Natural killer cell (primary cell): ENCODE data around the gene OR9Q1. TPM values are rescaled to one million over a fixed set of nuclear protein-coding genes. Genes with fewer than 3 reads are reported as not detected.
"Not testable (repeated sequence)": the region's sequence is repeated elsewhere in the genome, so short reads cannot be mapped to it uniquely, and the experiment has no call there.

Experiments used
- ATAC-seq, 3 donors: fragments of 150-1000 bp in 2 of 3; fragments of 200-7000 bp in 1 of 3; cut with Tn5 transposase; 1 replicate in 1 of 3; 2 replicates in 2 of 3; pipeline ENCODE4 v1.10.0; 2021; ENCODE audit warnings: mild to moderate bottlenecking in 2 of 3, moderate library complexity in 2 of 3
- DNase-seq, 2 donors: peaks; one replicate each; pipeline versions ENCODE4 v3.0.0 to v3.0.0-alpha.2; 2013 to 2021; ENCODE audit warnings: mixed read lengths in 1 of 2
- H3K27ac ChIP-seq: one replicate; pipeline ENCODE4 v1.5.1; 2013; ENCODE audit warnings: mild to moderate bottlenecking, low read length
- H3K27me3 ChIP-seq: one replicate; pipeline ENCODE4 v1.6.1; 2013; ENCODE audit warnings: low read length; ENCODE audit not compliant: control insufficient read depth, insufficient read depth
- H3K36me3 ChIP-seq: one replicate; pipeline ENCODE4 v1.6.1; 2013; ENCODE audit warnings: low read length; ENCODE audit not compliant: control insufficient read depth, insufficient read depth
- H3K4me1 ChIP-seq: one replicate; pipeline ENCODE4 v1.6.1; 2013; ENCODE audit warnings: low read length; ENCODE audit not compliant: control insufficient read depth, insufficient read depth
- H3K4me3 ChIP-seq: one replicate; pipeline ENCODE4 v1.5.1; 2013; ENCODE audit warnings: low read length
- H3K9me3 ChIP-seq: one replicate; pipeline ENCODE4 v1.6.1; 2013; ENCODE audit warnings: low read length; ENCODE audit not compliant: control insufficient read depth, insufficient read depth
- H3K27ac Mint-ChIP-seq, 2 donors: one replicate each; pipeline ENCODE4 v1.8.0; 2022; ENCODE audit warnings: mild to moderate bottlenecking in 2 of 2, mixed read lengths in 2 of 2, moderate library complexity in 1 of 2
- H3K27me3 Mint-ChIP-seq, 2 donors: one replicate each; pipeline ENCODE4 v1.8.0; 2022; ENCODE audit warnings: low read depth in 2 of 2, mixed read lengths in 2 of 2
- H3K36me3 Mint-ChIP-seq: one replicate; pipeline ENCODE4 v1.8.0; 2022; ENCODE audit warnings: mixed read lengths
- H3K4me1 Mint-ChIP-seq, 2 donors: one replicate each; pipeline ENCODE4 v1.8.0; 2022; ENCODE audit warnings: mixed read lengths in 2 of 2
- H3K4me3 Mint-ChIP-seq: one replicate; pipeline ENCODE4 v1.8.0; 2022; ENCODE audit warnings: mild to moderate bottlenecking, moderate library complexity, mixed read lengths
- H3K9me3 Mint-ChIP-seq, 2 donors: one replicate each; pipeline ENCODE4 v1.8.0; 2022; ENCODE audit warnings: mixed read lengths in 2 of 2
- WGBS: methylation state at CpG from one replicate; pipeline ENCODE4 v1.1.7; 2013; ENCODE audit warnings: missing lambda C conversion rate; ENCODE audit not compliant: insufficient coverage; 5-methylcytosine and 5-hydroxymethylcytosine counted together
- intact Hi-C: fragments of 100-400 bp; cut with micrococcal nuclease; formaldehyde crosslinking; loops from one replicate; pipeline ENCODE4 v1.14.2; 2022
- total RNA-seq, 4 donors: library from RNA; stranded (reverse); fragments of 120-200 nt in 1 of 4; gene quantifications; one replicate each; pipeline versions ENCODE4 v1.2.3 to v1.2.4, GENCODE V29; 2013 to 2022
- TF ChIP-seq, protein P1 (sequence below): fragments of 200-600 bp; IDR thresholded peaks from one replicate; pipeline ENCODE4 v1.8.0; 2022; ENCODE audit warnings: antibody characterized with exemption

OR9Q1 gene
- total RNA-seq, 3 donors from 2014 or later (not counting 1 experiment from before 2014, with no cell fraction given): not detected

DNA sequence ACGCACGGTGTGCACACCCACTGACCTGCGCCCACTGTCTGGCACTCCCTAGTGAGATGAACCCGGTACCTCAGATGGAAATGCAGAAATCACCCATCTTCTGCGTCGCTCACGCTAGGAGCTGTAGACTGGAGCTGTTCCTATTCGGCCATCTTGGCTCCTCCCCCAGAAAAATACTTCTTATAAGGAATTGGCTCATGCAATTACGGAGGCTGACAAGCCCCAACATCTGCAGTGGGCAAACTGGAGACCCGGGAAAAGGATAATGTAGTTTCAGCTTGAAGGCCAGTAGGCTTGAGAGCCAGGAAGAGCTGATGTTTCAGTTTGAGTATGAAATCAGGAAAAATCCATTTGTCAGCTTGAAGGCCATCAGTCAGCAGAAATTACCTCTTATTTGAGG is 23.7 kb upstream of the OR9Q1 start:
- H3K27me3 Mint-ChIP-seq, H3K9me3 ChIP-seq, H3K27ac ChIP-seq, H3K4me1 ChIP-seq, H3K36me3 Mint-ChIP-seq, H3K4me3 Mint-ChIP-seq, H3K4me3 ChIP-seq, H3K36me3 ChIP-seq, DNase-seq, H3K9me3 Mint-ChIP-seq, ATAC-seq, H3K4me1 Mint-ChIP-seq, H3K27me3 ChIP-seq, intact Hi-C loops, H3K27ac Mint-ChIP-seq: not testable (repeated sequence)
- whole genome bisulfite sequencing: 96% methylated on average over 10 of the region's 10 CpGs

DNA sequence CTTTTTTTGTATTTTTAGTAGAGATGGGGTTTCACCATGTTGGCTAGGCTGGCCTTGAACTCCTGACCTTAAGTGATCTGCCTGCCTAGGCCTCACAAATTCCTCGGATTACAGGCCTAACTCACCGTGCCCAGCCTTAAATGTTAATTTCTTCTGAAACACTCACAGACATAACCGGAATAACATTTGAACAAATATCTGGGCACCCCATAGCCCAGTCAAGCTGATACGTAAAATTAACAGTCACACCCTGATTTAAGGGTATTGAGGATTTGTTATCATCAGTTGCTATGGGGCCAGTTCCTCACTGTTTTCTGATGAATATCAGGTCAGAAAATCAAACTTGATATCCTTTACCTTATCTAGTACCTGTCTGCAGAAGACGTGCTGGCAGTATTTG is 23.0 kb upstream of the OR9Q1 start:
- H3K27ac ChIP-seq: no peak overlapping the region
- no peaks in the 10 kb centered on the region for H3K36me3 ChIP-seq
- DNase-seq (no peak), ATAC-seq (no peak)
- H3K4me1 ChIP-seq: no peaks in the 10 kb centered on the region
- no peaks in the 10 kb centered on the region for H3K9me3 ChIP-seq
- Mint-ChIP-seq H3K27me3 (peaks cover 0 to 6% of the 10 kb centered on the region in 2 donors), H3K9me3 (peaks cover 3% of the 10 kb centered on the region in 2 donors), H3K4me1 (no peaks in the 10 kb centered on the region), H3K4me3 (no peak overlapping the region), H3K36me3 (no peaks in the 10 kb centered on the region), H3K27ac (no peak overlapping the region)
- H3K27me3 ChIP-seq: no peaks in the 10 kb centered on the region
- TF ChIP-seq, protein P1, sequence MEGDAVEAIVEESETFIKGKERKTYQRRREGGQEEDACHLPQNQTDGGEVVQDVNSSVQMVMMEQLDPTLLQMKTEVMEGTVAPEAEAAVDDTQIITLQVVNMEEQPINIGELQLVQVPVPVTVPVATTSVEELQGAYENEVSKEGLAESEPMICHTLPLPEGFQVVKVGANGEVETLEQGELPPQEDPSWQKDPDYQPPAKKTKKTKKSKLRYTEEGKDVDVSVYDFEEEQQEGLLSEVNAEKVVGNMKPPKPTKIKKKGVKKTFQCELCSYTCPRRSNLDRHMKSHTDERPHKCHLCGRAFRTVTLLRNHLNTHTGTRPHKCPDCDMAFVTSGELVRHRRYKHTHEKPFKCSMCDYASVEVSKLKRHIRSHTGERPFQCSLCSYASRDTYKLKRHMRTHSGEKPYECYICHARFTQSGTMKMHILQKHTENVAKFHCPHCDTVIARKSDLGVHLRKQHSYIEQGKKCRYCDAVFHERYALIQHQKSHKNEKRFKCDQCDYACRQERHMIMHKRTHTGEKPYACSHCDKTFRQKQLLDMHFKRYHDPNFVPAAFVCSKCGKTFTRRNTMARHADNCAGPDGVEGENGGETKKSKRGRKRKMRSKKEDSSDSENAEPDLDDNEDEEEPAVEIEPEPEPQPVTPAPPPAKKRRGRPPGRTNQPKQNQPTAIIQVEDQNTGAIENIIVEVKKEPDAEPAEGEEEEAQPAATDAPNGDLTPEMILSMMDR: no peak
- WGBS: 71% methylated on average over 5 of the region's 5 CpGs
- intact Hi-C loops: no loop called here
- H3K4me3 ChIP-seq: no peak overlapping the region

DNA sequence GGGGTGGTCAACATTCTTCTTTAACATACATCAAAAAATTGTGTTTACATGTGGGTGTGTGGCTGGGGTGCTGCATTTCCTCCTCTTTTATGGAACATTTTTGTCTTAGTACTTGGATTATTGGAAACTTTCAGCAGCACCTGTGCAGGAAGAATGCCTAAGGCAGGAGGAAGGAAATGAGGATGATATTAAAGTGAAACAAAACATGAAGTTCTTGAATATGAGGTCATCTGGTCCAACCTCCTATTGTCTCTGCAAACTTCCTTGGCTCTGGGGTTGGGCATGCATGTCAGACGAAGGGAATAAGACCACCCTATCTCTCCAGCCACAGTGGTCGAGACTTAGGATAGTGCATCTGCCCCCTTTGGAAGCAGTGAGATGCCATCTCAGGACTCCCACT is 20.6 kb upstream of the OR9Q1 start:
- Histone ChIP-seq H3K4me3 (no peak overlapping the region), H3K27ac (no peak overlapping the region), H3K27me3 (no peaks in the 10 kb centered on the region), H3K4me1 (no peaks in the 10 kb centered on the region), H3K36me3 (no peaks in the 10 kb centered on the region), H3K9me3 (no peaks in the 10 kb centered on the region)
- Mint-ChIP-seq H3K36me3 (no peaks in the 10 kb centered on the region), H3K9me3 (peaks cover 3 to 5% of the 10 kb centered on the region in 2 donors), H3K4me3 (no peak overlapping the region), H3K27ac (no peak overlapping the region), H3K4me1 (no peaks in the 10 kb centered on the region), H3K27me3 (peaks cover 0 to 6% of the 10 kb centered on the region in 2 donors)
- ATAC-seq (no peak), DNase-seq (no peak)
- intact Hi-C loops: no loop called here
- TF ChIP-seq, protein P1: no peak
- WGBS: 67% methylated on average over 1 of the region's 2 CpGs

DNA sequence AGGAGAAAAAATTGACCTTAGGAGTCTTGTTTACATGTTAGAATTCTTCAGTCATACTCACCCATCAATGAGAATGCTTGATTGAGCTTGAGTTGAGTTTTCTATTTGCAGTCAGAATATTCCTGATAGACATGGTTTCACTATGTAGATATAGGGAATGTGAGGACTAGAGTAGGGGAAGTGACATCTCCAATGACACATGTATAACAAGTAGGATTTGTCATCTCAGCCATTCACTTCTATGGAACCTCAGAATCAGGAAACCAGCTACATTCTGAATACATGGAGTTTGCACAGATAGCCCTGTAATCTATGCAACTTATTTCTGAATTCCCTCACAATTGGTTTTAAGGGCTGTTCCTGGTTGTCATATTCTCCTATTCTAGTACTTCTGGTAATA is 20.1 kb upstream of the OR9Q1 start:
- H3K4me1 ChIP-seq: no peaks in the 10 kb centered on the region
- Mint-ChIP-seq H3K36me3 (no peaks in the 10 kb centered on the region), H3K9me3 (peaks cover 3 to 5% of the 10 kb centered on the region in 2 donors), H3K4me3 (no peak overlapping the region), H3K27ac (no peak overlapping the region), H3K4me1 (no peaks in the 10 kb centered on the region), H3K27me3 (peaks cover 0 to 6% of the 10 kb centered on the region in 2 donors)
- H3K4me3 ChIP-seq: no peak overlapping the region
- no peaks in the 10 kb centered on the region for H3K9me3 ChIP-seq
- no peak overlapping the region for H3K27ac ChIP-seq
- H3K27me3 ChIP-seq: no peaks in the 10 kb centered on the region
- H3K36me3 ChIP-seq: no peaks in the 10 kb centered on the region
- ATAC-seq (no peak), DNase-seq (no peak)
- intact Hi-C loops: no loop called here
- TF ChIP-seq, protein P1: no peak
